H1 (cell line): Measurements from ENCODE around the gene CPA2.
"Not testable (repeated sequence)": the region's sequence is repeated elsewhere in the genome, so short reads cannot be mapped to it uniquely, and the experiment has no call there.

Experiments used
- CEBPB ChIP-seq: IDR thresholded peaks from 2 replicates; pipeline ENCODE4 v1.6.1; 2012; ENCODE audit warnings: low read depth, low read length
- EZH2 ChIP-seq: fragments of 200-600 bp; sonication (generic); IDR thresholded peaks from 2 replicates; pipeline ENCODE4 v1.7.1; 2012; ENCODE audit warnings: low read depth, mild to moderate bottlenecking, moderate library complexity, low read length, inconsistent platforms; ENCODE audit not compliant: severe bottlenecking
- KDM5A ChIP-seq: fragments of 200-600 bp; IDR thresholded peaks from 2 replicates; pipeline ENCODE4 v1.7.1; 2012; ENCODE audit warnings: mild to moderate bottlenecking, low read length, inconsistent platforms, mixed read lengths
- POLR2A ChIP-seq, 2 experiments: IDR thresholded peaks; 1 replicate in 1 of 2; 2 replicates in 1 of 2; pipeline ENCODE4 v1.6.1; 2011; ENCODE audit warnings: low read depth in 2 of 2, low read length in 2 of 2, mild to moderate bottlenecking in 2 of 2; ENCODE audit errors: control extremely low read depth in 1 of 2
- POLR2AphosphoS5 ChIP-seq: IDR thresholded peaks from 2 replicates; pipeline ENCODE4 v1.6.1; 2011; ENCODE audit warnings: low read depth, low read length
- SIN3A ChIP-seq, 2 experiments: IDR thresholded peaks in 1 of 2; conservative IDR thresholded peaks in 1 of 2; 2 replicates each; pipeline ENCODE4 v1.6.1; 2011 to 2012; ENCODE audit warnings: low read length in 2 of 2, improper control_type of control experiment in 1 of 2, low read depth in 1 of 2, mild to moderate bottlenecking in 1 of 2
- SP1 ChIP-seq: IDR thresholded peaks from 2 replicates; pipeline ENCODE4 v1.6.1; 2011; ENCODE audit warnings: low read depth, low read length
- SP2 ChIP-seq: IDR thresholded peaks from 2 replicates; pipeline ENCODE4 v1.6.1; 2012; ENCODE audit warnings: mild to moderate bottlenecking, low read length, inconsistent platforms
- SRF ChIP-seq: IDR thresholded peaks from 2 replicates; pipeline ENCODE4 v1.6.1; 2011; ENCODE audit warnings: mild to moderate bottlenecking, low read depth, low read length, moderate library complexity
- SUZ12 ChIP-seq: fragments of 200-600 bp; sonication (generic); IDR thresholded peaks from 2 replicates; pipeline ENCODE4 v1.6.1; 2012; ENCODE audit warnings: mild to moderate bottlenecking, inconsistent platforms, low read length, moderate library complexity, mixed read lengths
- TAF1 ChIP-seq: IDR thresholded peaks from 2 replicates; pipeline ENCODE4 v1.6.1; 2011; ENCODE audit warnings: mild to moderate bottlenecking, low read depth, low read length
- YY1 ChIP-seq: IDR thresholded peaks from 2 replicates; pipeline ENCODE4 v1.6.1; 2011; ENCODE audit warnings: low read depth, mild to moderate bottlenecking, low read length
- TF ChIP-seq, protein P1 (sequence below), 3 experiments: IDR thresholded peaks; 1 replicate in 2 of 3; 2 replicates in 1 of 3; pipeline versions ENCODE4 v1.5.1 to v1.6.1; 2011; ENCODE audit warnings: low read length in 3 of 3, mild to moderate bottlenecking in 3 of 3, inconsistent platforms in 2 of 3, low read depth in 1 of 3, moderate library complexity in 1 of 3; ENCODE audit not compliant: insufficient read depth in 1 of 3; ENCODE audit errors: control extremely low read depth in 1 of 3
- TF ChIP-seq, protein P2 (sequence below): IDR thresholded peaks from 2 replicates; pipeline ENCODE4 v1.6.1; 2012; ENCODE audit warnings: inconsistent platforms

DNA sequence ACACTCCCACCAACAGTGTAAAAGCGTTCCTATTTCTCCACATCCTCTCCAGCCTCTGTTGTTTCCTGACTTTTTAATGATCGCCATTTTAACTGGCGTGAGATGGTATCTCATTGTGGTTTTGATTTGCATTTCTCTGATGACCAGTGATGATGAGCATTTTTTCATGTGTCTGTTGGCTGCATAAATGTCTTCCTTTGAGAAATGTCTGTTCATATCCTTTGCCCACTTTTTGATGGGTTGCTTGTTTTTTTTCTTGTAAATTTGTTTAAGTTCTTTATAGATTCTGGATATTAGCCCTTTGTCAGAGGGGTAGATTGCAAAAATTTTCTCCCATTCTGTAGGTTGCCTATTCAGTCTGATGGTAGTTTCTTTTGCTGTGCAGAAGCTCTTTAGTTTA is 17.0 kb upstream of the CPA2 start:
- not testable (repeated sequence) for TF ChIP-seq POLR2A (IDR thresholded peaks at IDR 0.05; ENCODE audit: control extremely low read depth in 1 of 2, low read depth in 2 of 2, low read length in 2 of 2); SP2; YY1; SP1; SIN3A (conservative IDR thresholded peaks at IDR 0.05 in 1 of 2, IDR thresholded peaks at IDR 0.05 in 1 of 2; ENCODE audit: low read depth in 1 of 2, low read length in 2 of 2); SUZ12; CEBPB; KDM5A; POLR2AphosphoS5; EZH2; SRF; TAF1
- TF ChIP-seq, protein P1, sequence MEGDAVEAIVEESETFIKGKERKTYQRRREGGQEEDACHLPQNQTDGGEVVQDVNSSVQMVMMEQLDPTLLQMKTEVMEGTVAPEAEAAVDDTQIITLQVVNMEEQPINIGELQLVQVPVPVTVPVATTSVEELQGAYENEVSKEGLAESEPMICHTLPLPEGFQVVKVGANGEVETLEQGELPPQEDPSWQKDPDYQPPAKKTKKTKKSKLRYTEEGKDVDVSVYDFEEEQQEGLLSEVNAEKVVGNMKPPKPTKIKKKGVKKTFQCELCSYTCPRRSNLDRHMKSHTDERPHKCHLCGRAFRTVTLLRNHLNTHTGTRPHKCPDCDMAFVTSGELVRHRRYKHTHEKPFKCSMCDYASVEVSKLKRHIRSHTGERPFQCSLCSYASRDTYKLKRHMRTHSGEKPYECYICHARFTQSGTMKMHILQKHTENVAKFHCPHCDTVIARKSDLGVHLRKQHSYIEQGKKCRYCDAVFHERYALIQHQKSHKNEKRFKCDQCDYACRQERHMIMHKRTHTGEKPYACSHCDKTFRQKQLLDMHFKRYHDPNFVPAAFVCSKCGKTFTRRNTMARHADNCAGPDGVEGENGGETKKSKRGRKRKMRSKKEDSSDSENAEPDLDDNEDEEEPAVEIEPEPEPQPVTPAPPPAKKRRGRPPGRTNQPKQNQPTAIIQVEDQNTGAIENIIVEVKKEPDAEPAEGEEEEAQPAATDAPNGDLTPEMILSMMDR (IDR thresholded peaks at IDR 0.05; ENCODE audit: control extremely low read depth in 1 of 3, insufficient read depth in 1 of 3, low read depth in 1 of 3, low read length in 3 of 3) = not testable (repeated sequence)
- TF ChIP-seq, protein P2, sequence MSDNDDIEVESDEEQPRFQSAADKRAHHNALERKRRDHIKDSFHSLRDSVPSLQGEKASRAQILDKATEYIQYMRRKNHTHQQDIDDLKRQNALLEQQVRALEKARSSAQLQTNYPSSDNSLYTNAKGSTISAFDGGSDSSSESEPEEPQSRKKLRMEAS = not testable (repeated sequence)
